A673 (cell line): Measurements from ENCODE around the gene OXCT1.

Source experiments
- CTCF ChIP-seq: fragments of 300-800, 200-600 bp; sonication (generic); conservative IDR thresholded peaks from 2 replicates; pipeline ENCODE4 v1.5.1; 2017; ENCODE audit warnings: low read depth, mild to moderate bottlenecking, antibody characterized with exemption, low read length, moderate library complexity, mixed read lengths
- EZH2 ChIP-seq: fragments of 200-600 bp; sonication (generic); IDR thresholded peaks from 2 replicates; pipeline ENCODE4 v1.6.1; 2017; ENCODE audit warnings: borderline replicate concordance, low read depth, mild to moderate bottlenecking, mixed read lengths, antibody characterized with exemption, low read length; ENCODE audit not compliant: poor library complexity, severe bottlenecking

GRCh38 chr5:41785061-41785460, 85.2 kb downstream of the OXCT1 start:
- TF ChIP-seq CTCF (no peak), EZH2 (no peak)
